ENCODE data around the gene PCDHB9. TPM values are rescaled to one million over a fixed set of nuclear protein-coding genes. Genes with fewer than 3 reads are reported as not detected.

PCDHB9 gene
- 0.21 and 0.81 TPM in 2 replicates for polyA plus RNA-seq

DNA sequence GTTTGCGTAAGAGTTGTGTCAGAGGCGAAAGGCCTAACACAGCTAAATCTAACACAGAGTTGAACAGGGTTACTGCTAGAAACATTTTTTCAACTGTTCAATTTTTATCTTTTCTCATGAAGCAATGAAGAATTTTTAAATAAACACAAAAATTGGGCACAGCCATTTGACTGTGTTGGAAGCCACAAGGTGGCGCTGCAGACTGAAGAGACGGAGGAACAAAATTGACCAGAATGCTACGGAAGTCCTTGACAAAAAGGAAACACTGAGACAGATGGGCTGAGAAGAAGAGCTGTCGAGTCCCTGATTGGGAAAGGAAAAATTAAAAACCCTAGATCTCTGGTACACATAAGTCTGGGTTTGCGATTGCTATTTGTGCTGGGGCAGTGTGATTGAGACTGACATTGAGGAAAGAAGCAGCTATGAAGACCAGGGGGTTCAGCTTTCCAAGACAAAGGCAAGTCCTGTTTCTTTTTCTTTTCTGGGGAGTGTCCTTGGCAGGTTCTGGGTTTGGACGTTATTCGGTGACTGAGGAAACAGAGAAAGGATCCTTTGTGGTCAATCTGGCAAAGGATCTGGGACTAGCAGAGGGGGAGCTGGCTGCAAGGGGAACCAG lies at the start of gene PCDHB9:
Gene PCDHB9, plus strand, starts transcription at position 265 of the 616 bp plus-strand sequence. Its CDS starts 158 bp downstream, at position 423.

DNA sequence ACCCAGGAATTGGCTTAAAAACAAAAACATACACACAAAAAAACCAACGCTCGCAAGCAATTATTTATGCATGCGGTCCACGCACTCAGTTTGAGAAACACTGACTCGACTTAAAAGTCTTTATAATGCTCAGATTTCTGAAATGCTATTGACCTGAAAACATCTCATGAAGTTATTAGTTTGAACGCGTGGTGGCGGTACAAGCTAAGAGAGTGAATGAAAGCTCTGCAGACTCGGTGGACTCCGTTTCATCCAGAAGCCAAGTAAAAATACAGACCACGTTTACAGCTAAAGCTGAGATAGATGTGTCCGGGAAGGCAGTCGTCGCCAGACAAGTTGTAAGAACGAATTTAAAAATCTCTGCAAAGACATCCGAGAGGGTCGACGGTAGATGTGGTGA lies 37.1 kb upstream of the PCDHB9 start, which contains the start of gene PCDHB6:
Gene PCDHB6, plus strand, starts transcription at position 246 of the 400 bp plus-strand sequence. CDS start 201 bp downstream, outside the sequence.

GRCh38 chr5:141172381-141173204 lies 14.4 kb upstream of the PCDHB9 start, which contains the start of gene PCDHB7:
Gene PCDHB7 (plus strand): TSS chr5:141172644. CDS start chr5:141172836, 192 bp downstream.

GRCh38 chr5:141177577-141178191 lies 9.3 kb upstream of the PCDHB9 start, which contains the start of gene PCDHB8:
Gene PCDHB8 (plus strand): TSS chr5:141177790. CDS start chr5:141178035, 245 bp downstream.

DNA sequence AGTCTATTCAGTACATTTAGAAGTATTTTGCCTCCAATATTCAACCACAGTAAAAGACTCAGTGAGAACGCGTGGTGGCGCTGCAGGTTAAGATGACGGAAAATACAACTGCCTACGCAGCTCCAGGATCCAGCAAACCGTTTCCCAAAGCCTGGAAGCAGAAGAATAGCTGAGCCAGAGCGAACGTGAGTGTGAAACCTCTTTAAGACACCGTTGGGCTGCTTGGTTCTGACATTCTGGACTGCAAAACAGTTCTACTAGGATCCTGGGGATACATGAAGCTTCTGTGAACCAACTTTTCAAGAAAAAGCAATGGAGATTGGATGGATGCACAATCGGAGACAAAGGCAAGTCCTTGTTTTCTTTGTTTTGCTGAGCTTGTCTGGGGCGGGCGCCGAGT lies 4.7 kb upstream of the PCDHB9 start, which contains the start of gene PCDHB16:
Gene PCDHB16, plus strand, starts transcription at position 140 of the 400 bp plus-strand sequence. Its CDS starts 173 bp downstream, at position 313.

DNA sequence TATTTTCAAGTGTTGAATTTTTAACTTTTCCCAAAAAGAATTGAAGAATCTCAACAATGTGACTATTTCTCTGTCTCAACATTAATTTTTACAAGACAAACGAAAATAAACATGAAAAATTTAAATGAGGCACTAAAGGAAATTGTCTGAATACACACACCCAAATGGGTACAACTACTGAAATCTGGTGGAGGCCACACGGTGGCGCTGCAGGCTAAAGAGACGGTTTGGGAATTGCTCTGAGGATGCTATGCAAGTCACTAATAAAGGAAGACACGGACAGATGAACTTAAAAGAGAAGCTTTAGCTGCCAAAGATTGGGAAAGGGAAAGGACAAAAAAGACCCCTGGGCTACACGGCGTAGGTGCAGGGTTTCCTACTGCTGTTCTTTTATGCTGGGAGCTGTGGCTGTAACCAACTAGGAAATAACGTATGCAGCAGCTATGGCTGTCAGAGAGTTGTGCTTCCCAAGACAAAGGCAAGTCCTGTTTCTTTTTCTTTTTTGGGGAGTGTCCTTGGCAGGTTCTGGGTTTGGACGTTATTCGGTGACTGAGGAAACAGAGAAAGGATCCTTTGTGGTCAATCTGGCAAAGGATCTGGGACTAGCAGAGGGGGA lies 5.3 kb downstream of the PCDHB9 start, which contains the start of gene PCDHB10:
Gene PCDHB10, plus strand, starts transcription at position 244 of the 616 bp plus-strand sequence. Its CDS starts 200 bp downstream, at position 444.

DNA sequence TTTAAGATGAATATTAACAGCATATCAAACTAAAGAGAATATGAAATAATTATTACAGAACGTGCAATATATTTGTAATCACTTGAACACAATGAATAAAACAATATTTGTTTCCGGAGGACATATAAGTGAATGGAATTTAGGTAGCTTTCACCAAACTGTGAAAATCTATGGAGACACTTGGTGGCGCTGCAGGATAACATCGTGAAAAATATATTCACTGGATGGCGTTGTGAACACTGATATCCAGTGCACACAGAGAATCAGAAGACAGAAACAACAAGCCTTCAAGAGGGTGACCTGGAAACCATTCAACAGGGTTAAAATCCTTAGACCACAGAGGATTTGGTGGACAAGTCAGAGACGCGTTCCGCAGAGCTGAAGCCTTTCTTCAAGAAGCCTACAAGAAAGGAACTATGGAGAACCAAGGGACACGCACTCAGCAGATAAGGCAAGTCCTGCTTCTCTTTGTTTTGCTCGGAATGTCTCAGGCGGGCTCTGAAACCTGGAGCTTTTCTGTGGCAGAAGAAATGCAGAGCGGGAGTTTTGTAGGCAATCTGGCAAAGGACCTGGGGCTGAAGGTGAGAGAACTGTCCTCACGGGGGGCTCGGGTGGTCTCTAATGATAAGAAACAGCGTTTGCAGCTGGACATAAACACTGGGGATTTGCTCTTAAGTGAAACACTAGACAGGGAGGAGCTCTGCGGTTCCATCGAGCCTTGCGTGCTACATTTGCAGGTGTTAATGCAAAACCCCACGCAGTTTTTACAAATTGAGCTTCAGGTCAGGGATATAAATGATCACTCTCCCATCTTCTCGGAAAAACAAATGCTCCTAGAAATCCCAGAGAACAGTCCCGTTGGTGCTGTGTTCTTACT lies 12.6 kb downstream of the PCDHB9 start, which contains the start of gene PCDHB11:
Gene PCDHB11, plus strand, starts transcription at position 269 of the 877 bp plus-strand sequence. Its CDS starts 148 bp downstream, at position 417.

DNA sequence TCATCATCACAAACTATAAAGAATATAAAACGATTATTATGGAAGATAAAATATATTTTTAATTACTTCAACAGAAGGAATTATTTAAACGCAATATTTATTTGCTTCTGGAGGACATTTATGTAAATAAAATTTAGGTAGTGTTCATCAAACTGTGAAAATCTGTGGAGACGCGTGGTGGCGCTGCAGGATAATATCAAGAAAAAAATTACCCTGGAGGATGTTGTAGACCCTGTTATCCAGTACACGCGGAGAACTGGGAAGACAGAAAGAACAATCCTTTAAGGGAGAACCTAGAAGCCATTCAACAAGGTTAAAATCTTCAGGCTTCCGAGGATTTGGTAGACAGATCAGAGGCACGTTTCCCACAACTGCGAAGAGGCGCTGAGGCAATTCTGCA lies 21.5 kb downstream of the PCDHB9 start, which contains the start of gene PCDHB12:
Gene PCDHB12, plus strand, starts transcription at position 242 of the 400 bp plus-strand sequence. CDS start 189 bp downstream, outside the sequence.

DNA sequence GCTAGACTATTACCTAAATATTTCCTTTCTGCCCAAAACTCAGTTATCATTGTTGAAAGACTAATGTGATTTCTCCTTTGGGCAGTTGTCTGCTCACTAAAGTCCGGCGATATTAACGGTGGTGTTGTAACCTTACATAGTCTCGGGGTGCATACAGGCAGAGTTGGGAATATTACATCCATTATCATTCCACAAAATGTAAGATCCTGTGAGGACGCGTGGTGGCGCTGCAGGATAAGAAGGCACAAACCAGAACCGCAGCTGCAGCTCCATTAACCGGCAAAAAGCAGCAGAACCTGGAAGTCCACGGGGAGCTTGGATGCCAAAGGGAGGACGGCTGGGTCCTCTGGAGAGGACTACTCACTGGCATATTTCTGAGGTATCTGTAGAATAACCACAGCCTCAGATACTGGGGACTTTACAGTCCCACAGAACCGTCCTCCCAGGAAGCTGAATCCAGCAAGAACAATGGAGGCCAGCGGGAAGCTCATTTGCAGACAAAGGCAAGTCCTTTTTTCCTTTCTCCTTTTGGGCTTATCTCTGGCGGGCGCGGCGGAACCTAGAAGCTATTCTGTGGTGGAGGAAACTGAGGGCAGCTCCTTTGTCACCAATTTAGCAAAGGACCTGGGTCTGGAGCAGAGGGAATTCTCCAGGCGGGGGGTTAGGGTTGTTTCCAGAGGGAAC lies 26.8 kb downstream of the PCDHB9 start, which contains the start of gene PCDHB13:
Gene PCDHB13, plus strand, starts transcription at position 264 of the 684 bp plus-strand sequence. Its CDS starts 205 bp downstream, at position 469.

GRCh38 chr5:141223112-141223783 lies 36.3 kb downstream of the PCDHB9 start, which contains the start of gene PCDHB14:
Gene PCDHB14 (plus strand): TSS chr5:141223343. CDS start chr5:141223506, 163 bp downstream.

Other genes with a start within 250 kb of the PCDHB9 start
- 22.6 and 36.9 TPM in 2 replicates for gene PCDHAC2, start 220.7 kb upstream of the PCDHB9 start, polyA plus RNA-seq
- gene PCDHB1, start 135.8 kb upstream of the PCDHB9 start, polyA plus RNA-seq, result not detected in 2 replicates
- gene PCDHB2, start 92.5 kb upstream of the PCDHB9 start, polyA plus RNA-seq, result 4.7 and 8.3 TPM in 2 replicates
- gene PCDHB3, start 86.7 kb upstream of the PCDHB9 start, polyA plus RNA-seq, result 3.7 and 7.5 TPM in 2 replicates
- 6.0 and 16.8 TPM in 2 replicates for gene PCDHB4, start 65.3 kb upstream of the PCDHB9 start, polyA plus RNA-seq
- 2.1 and 4.8 TPM in 2 replicates for gene PCDHB5, start 52.0 kb upstream of the PCDHB9 start, polyA plus RNA-seq
- gene PCDHB6, start 37.1 kb upstream of the PCDHB9 start, polyA plus RNA-seq, result 1.0 and 1.4 TPM in 2 replicates
- 0.78 TPM in 1 of 2 replicates, not detected in the other for gene PCDHB7, start 14.5 kb upstream of the PCDHB9 start, polyA plus RNA-seq
- gene PCDHB8, start 9.4 kb upstream of the PCDHB9 start, polyA plus RNA-seq, result not detected in 2 replicates
- 0.09 and 0.70 TPM in 2 replicates for gene PCDHB16, start 4.8 kb upstream of the PCDHB9 start, polyA plus RNA-seq
- gene PCDHB10, start 5.2 kb downstream of the PCDHB9 start, polyA plus RNA-seq, result 1.2 and 3.6 TPM in 2 replicates
- 1.1 and 1.6 TPM in 2 replicates for gene PCDHB11, start 12.5 kb downstream of the PCDHB9 start, polyA plus RNA-seq
- 2.6 and 2.8 TPM in 2 replicates for gene PCDHB12, start 21.6 kb downstream of the PCDHB9 start, polyA plus RNA-seq
- 2.0 and 5.2 TPM in 2 replicates for gene PCDHB13, start 26.8 kb downstream of the PCDHB9 start, polyA plus RNA-seq
- gene PCDHB14, start 36.2 kb downstream of the PCDHB9 start, polyA plus RNA-seq, result 5.3 and 5.4 TPM in 2 replicates
- 28.7 and 30.0 TPM in 2 replicates for gene PCDHB15, start 58.2 kb downstream of the PCDHB9 start, polyA plus RNA-seq
- not detected in 2 replicates for gene SLC25A2, start 116.9 kb downstream of the PCDHB9 start, polyA plus RNA-seq
- gene TAF7, start 133.6 kb downstream of the PCDHB9 start, polyA plus RNA-seq, result 374 and 453 TPM in 2 replicates
- gene PCDHGA1, start 143.4 kb downstream of the PCDHB9 start, polyA plus RNA-seq, result 0.69 TPM in 1 of 2 replicates, not detected in the other
- gene PCDHGA2, start 151.6 kb downstream of the PCDHB9 start, polyA plus RNA-seq, result 1.9 TPM in 1 of 2 replicates, not detected in the other
- 1.3 and 4.3 TPM in 2 replicates for gene PCDHGA3, start 156.7 kb downstream of the PCDHB9 start, polyA plus RNA-seq
- gene PCDHGB1, start 162.9 kb downstream of the PCDHB9 start, polyA plus RNA-seq, result not detected in 2 replicates
- gene PCDHGA4, start 167.9 kb downstream of the PCDHB9 start, polyA plus RNA-seq, result 0.27 TPM in 1 of 2 replicates, not detected in the other
- gene PCDHGB2, start 172.8 kb downstream of the PCDHB9 start, polyA plus RNA-seq, result 0.08 and 2.9 TPM in 2 replicates
- 2.2 and 2.5 TPM in 2 replicates for gene PCDHGA5, start 177.0 kb downstream of the PCDHB9 start, polyA plus RNA-seq
- 0.06 and 1.2 TPM in 2 replicates for gene PCDHGB3, start 183.1 kb downstream of the PCDHB9 start, polyA plus RNA-seq
- gene PCDHGA6, start 186.7 kb downstream of the PCDHB9 start, polyA plus RNA-seq, result 0.30 and 0.60 TPM in 2 replicates
- 0.73 and 1.8 TPM in 2 replicates for gene PCDHGA7, start 195.6 kb downstream of the PCDHB9 start, polyA plus RNA-seq
- 1.8 and 2.1 TPM in 2 replicates for gene PCDHGB4, start 200.5 kb downstream of the PCDHB9 start, polyA plus RNA-seq
- 0.11 and 0.13 TPM in 2 replicates for gene PCDHGA8, start 205.5 kb downstream of the PCDHB9 start, polyA plus RNA-seq
- gene PCDHGB5, start 210.8 kb downstream of the PCDHB9 start, polyA plus RNA-seq, result 0.32 TPM in 1 of 2 replicates, not detected in the other
- gene PCDHGA9, start 215.6 kb downstream of the PCDHB9 start, polyA plus RNA-seq, result 1.1 and 1.9 TPM in 2 replicates
- 0.31 and 0.42 TPM in 2 replicates for gene PCDHGB6, start 220.9 kb downstream of the PCDHB9 start, polyA plus RNA-seq
- gene PCDHGA10, start 225.8 kb downstream of the PCDHB9 start, polyA plus RNA-seq, result 6.1 and 7.8 TPM in 2 replicates
- 0.35 TPM in 1 of 2 replicates, not detected in the other for gene PCDHGB7, start 230.5 kb downstream of the PCDHB9 start, polyA plus RNA-seq
- 1.5 and 2.4 TPM in 2 replicates for gene PCDHGA11, start 233.9 kb downstream of the PCDHB9 start, polyA plus RNA-seq
- gene PCDHGA12, start 243.3 kb downstream of the PCDHB9 start, polyA plus RNA-seq, result 3.6 and 4.3 TPM in 2 replicates

Measured in Purkinje cell (primary cell).